Esophagus squamous epithelium (tissue), 4 donors: ENCODE data around the gene KCNMA1.
A peak's percentile ranks its signal among the peaks of the same experiment; 100 is the strongest.

Experiments used
- CTCF ChIP-seq, 6 experiments: fragments of 450-650 bp in 4 of 6; fragments of 200-600 bp in 2 of 6; sonication (generic) in 2 of 6; IDR thresholded peaks; one replicate each; pipeline ENCODE4 v1.5.1; 2016 to 2019; ENCODE audit warnings: antibody characterized with exemption in 6 of 6, mild to moderate bottlenecking in 4 of 6, moderate library complexity in 4 of 6
- POLR2A ChIP-seq, 4 donors: fragments of 450-650 bp; IDR thresholded peaks; one replicate each; pipeline ENCODE4 v1.6.1; 2017; ENCODE audit warnings: antibody characterized with exemption in 4 of 4, mild to moderate bottlenecking in 4 of 4, moderate library complexity in 3 of 4

GRCh38 chr10:77586719-77587415 lies 50.7 kb downstream of the KCNMA1 start:
- TF ChIP-seq CTCF (IDR thresholded peaks at IDR 0.05) (peak in 1 of 6 experiments; percentile 23), POLR2A (IDR thresholded peaks at IDR 0.05) (no peak)
